Measurements from ENCODE around the gene RTN4RL1. TPM values are rescaled to one million over a fixed set of nuclear protein-coding genes. Genes with fewer than 3 reads are reported as not detected.

RTN4RL1 gene
- total RNA-seq, 1 donor: not detected

GRCh38 chr17:2054512-2055291, 29.6 kb upstream of the RTN4RL1 start, which contains the start of gene HIC1:
Gene HIC1, plus strand, starts transcription at chr17:2055103. Its CDS starts 1,588 bp downstream, at chr17:2056691.
- Histone ChIP-seq H3K27me3 (ENCODE audit: insufficient read depth, low read length) (peaks cover 34% of the 10 kb centered on the region), H3K4me1 (ENCODE audit: insufficient read depth, low read length) (peaks cover 65% of the 10 kb centered on the region)

DNA sequence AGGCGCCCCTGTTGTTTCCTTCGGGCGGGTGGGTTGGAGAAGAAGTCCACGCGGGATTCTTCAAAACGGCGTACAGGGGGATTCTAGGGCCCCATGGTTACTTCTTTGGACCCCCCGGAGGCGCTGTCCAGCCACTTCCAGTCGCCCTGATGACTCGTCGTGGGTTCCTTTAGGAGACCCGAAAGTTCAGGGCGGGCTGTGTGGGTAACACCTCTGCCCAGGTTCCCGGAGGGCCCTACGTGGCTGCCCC, 29.1 kb upstream of the RTN4RL1 start:
- Histone ChIP-seq H3K27me3 (ENCODE audit: insufficient read depth, low read length) (peaks cover 35% of the 10 kb centered on the region), H3K4me1 (ENCODE audit: insufficient read depth, low read length) (peaks cover 65% of the 10 kb centered on the region), H3K4me3 (ENCODE audit: low read length) (no peak overlapping the region), H3K9me3 (ENCODE audit: low read depth, low read length) (no peaks in the 10 kb centered on the region)

More at GRCh38 chr17:2054512-2055291, 29.6 kb upstream of the RTN4RL1 start, which contains the start of gene HIC1:
- peak within 1 kb of the TSS; percentile 24 for H3K4me3 ChIP-seq (ENCODE audit: low read length)
- H3K9me3 ChIP-seq (ENCODE audit: low read depth, low read length): no peaks in the 10 kb centered on the region

- Histone ChIP-seq H3K27me3 (ENCODE audit: insufficient read depth, low read length) (peaks cover 41% of the 10 kb centered on the region), H3K4me1 (ENCODE audit: insufficient read depth, low read length) (peaks cover 66% of the 10 kb centered on the region), H3K9me3 (ENCODE audit: low read depth, low read length) (no peaks in the 10 kb centered on the region), H3K4me3 (ENCODE audit: low read length) (peak overlapping the region; percentile 6)
Measured at GRCh38 chr17:2053380-2054261, 28.5 kb upstream of the RTN4RL1 start.

DNA sequence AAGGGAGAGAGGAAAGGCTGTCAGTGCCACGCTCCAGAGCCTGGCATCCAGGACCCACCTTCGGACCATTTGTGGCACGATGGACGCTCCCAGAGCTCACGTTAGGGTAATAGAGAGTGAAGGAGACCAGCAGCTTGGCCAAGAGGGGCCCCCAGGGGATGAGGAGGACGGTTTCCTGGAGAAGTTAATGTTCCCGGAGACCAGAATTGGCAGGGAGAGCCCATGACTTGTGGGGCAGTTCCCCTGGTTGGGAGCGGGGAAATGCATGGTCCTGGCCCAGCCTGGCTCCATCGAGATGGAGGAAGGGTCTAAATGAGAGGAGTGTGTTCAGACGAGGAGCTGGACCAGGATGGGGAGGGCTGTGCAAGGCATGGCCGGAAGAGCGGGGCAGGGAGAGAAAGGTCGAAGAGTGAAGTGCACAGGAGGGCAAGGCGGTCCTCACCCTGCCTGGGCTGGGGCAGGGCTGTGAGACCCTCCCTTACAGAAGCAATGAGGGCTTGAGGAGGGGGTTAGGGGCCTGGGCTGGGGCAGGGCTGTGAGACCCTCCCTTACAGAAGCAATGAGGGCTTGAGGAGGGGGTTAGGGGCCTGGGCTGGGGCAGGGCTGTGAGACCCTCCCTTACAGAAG, 26.9 kb upstream of the RTN4RL1 start:
- Histone ChIP-seq H3K4me1 (ENCODE audit: insufficient read depth, low read length) (peaks cover 51% of the 10 kb centered on the region), H3K4me3 (ENCODE audit: low read length) (no peak overlapping the region), H3K27me3 (ENCODE audit: insufficient read depth, low read length) (peaks cover 43% of the 10 kb centered on the region)

GRCh38 chr17:2051061-2051932, 26.2 kb upstream of the RTN4RL1 start:
- H3K9me3 ChIP-seq (ENCODE audit: low read depth, low read length): no peaks in the 10 kb centered on the region
- H3K4me1 ChIP-seq (ENCODE audit: insufficient read depth, low read length): peaks cover 44% of the 10 kb centered on the region
- no peak overlapping the region for H3K4me3 ChIP-seq (ENCODE audit: low read length)
- H3K27me3 ChIP-seq (ENCODE audit: insufficient read depth, low read length): peaks cover 39% of the 10 kb centered on the region

More for the DNA sequence above, 26.9 kb upstream of the RTN4RL1 start:
- H3K9me3 ChIP-seq (ENCODE audit: low read depth, low read length): no peaks in the 10 kb centered on the region

DNA sequence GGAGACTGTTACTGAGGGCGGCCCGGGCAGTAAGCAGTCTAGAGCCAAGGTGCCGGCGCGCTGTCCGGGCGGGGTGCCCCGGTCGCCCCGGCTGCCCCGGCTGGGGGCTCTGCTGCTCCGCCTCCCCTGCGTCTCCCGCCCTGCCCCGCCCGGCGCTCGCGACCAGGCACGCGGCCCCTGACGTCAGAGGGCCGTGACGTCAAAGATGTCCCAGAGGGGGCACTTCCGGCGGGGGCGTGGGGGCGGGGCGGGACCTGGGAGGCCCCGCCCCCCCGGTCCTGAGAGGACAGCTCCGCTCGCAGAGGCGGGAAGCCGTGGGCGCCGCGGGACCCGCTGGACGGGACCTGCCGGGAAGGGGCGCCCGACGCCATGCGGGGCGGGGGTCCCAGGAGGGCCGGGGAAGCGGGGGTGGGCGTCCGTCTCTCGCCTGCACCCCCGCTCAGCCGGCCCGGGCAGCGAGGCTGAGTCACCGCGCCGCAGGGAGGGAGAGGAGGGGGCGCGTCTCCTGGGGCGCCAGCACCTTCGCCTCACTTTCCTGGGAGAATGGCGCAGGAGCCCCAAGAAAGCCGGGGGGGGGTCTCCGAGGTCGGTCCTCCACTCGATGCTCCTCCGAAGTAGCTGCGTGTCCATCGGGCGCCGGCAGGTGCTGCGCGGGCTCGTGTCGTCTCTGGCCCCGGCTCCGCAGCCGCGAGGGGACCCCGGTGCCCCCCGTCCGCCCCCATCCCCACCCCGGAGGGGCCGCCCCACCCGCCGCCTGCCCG, 25.3 kb upstream of the RTN4RL1 start:
- no peaks in the 10 kb centered on the region for H3K9me3 ChIP-seq (ENCODE audit: low read depth, low read length)
- H3K27me3 ChIP-seq (ENCODE audit: insufficient read depth, low read length): peaks cover 37% of the 10 kb centered on the region
- peak overlapping the region; percentile 31 for H3K4me3 ChIP-seq (ENCODE audit: low read length)
- H3K4me1 ChIP-seq (ENCODE audit: insufficient read depth, low read length): peaks cover 39% of the 10 kb centered on the region

GRCh38 chr17:2049333-2050299, 24.5 kb upstream of the RTN4RL1 start:
- peaks cover 35% of the 10 kb centered on the region for H3K27me3 ChIP-seq (ENCODE audit: insufficient read depth, low read length)
- H3K9me3 ChIP-seq (ENCODE audit: low read depth, low read length): no peaks in the 10 kb centered on the region
- H3K4me3 ChIP-seq (ENCODE audit: low read length): peak overlapping the region; percentile 44
- H3K4me1 ChIP-seq (ENCODE audit: insufficient read depth, low read length): peaks cover 30% of the 10 kb centered on the region

- Histone ChIP-seq H3K9me3 (ENCODE audit: low read depth, low read length) (no peaks in the 10 kb centered on the region), H3K27me3 (ENCODE audit: insufficient read depth, low read length) (peaks cover 29% of the 10 kb centered on the region), H3K4me3 (ENCODE audit: low read length) (no peak overlapping the region), H3K4me1 (ENCODE audit: insufficient read depth, low read length) (peaks cover 22% of the 10 kb centered on the region)
Measured at GRCh38 chr17:2048805-2049204, 23.7 kb upstream of the RTN4RL1 start.

- Histone ChIP-seq H3K27me3 (ENCODE audit: insufficient read depth, low read length) (peaks cover 23% of the 10 kb centered on the region), H3K9me3 (ENCODE audit: low read depth, low read length) (no peaks in the 10 kb centered on the region), H3K4me1 (ENCODE audit: insufficient read depth, low read length) (peaks cover 20% of the 10 kb centered on the region), H3K4me3 (ENCODE audit: low read length) (no peak overlapping the region)
Measured at GRCh38 chr17:2047590-2047989, 22.5 kb upstream of the RTN4RL1 start.

GRCh38 chr17:2044263-2044894, 19.2 kb upstream of the RTN4RL1 start:
- no peaks in the 10 kb centered on the region for H3K9me3 ChIP-seq (ENCODE audit: low read depth, low read length)
- no peak overlapping the region for H3K4me3 ChIP-seq (ENCODE audit: low read length)
- peaks cover 15% of the 10 kb centered on the region for H3K27me3 ChIP-seq (ENCODE audit: insufficient read depth, low read length)
- peaks cover 29% of the 10 kb centered on the region for H3K4me1 ChIP-seq (ENCODE audit: insufficient read depth, low read length)

- Histone ChIP-seq H3K9me3 (ENCODE audit: low read depth, low read length) (no peaks in the 10 kb centered on the region), H3K4me3 (ENCODE audit: low read length) (no peak overlapping the region), H3K27me3 (ENCODE audit: insufficient read depth, low read length) (peaks cover 10% of the 10 kb centered on the region), H3K4me1 (ENCODE audit: insufficient read depth, low read length) (peaks cover 23% of the 10 kb centered on the region)
Measured at GRCh38 chr17:2043785-2044184, 18.7 kb upstream of the RTN4RL1 start.

- H3K4me1 ChIP-seq (ENCODE audit: insufficient read depth, low read length): peaks cover 19% of the 10 kb centered on the region
- H3K27me3 ChIP-seq (ENCODE audit: insufficient read depth, low read length): peaks cover 1% of the 10 kb centered on the region
- no peak overlapping the region for H3K4me3 ChIP-seq (ENCODE audit: low read length)
- no peaks in the 10 kb centered on the region for H3K9me3 ChIP-seq (ENCODE audit: low read depth, low read length)
Measured at GRCh38 chr17:2042933-2043332, 17.8 kb upstream of the RTN4RL1 start.

Measured in mononuclear cell (primary cell).